ENCODE data around the gene TGM3.

- TF ChIP-seq CTCF (IDR thresholded peaks at IDR 0.05) (no peak), POLR2AphosphoS5 (IDR thresholded peaks at IDR 0.05) (no peak), POLR2A (IDR thresholded peaks at IDR 0.05) (no peak)
Measured at GRCh38 chr20:2314759-2315439, 19.1 kb downstream of the TGM3 start.
